ENCODE measurements around the gene MUC4.
"Not testable (repeated sequence)": the region's sequence is repeated elsewhere in the genome, so short reads cannot be mapped to it uniquely, and the experiment has no call there.

MUC4 gene

DNA sequence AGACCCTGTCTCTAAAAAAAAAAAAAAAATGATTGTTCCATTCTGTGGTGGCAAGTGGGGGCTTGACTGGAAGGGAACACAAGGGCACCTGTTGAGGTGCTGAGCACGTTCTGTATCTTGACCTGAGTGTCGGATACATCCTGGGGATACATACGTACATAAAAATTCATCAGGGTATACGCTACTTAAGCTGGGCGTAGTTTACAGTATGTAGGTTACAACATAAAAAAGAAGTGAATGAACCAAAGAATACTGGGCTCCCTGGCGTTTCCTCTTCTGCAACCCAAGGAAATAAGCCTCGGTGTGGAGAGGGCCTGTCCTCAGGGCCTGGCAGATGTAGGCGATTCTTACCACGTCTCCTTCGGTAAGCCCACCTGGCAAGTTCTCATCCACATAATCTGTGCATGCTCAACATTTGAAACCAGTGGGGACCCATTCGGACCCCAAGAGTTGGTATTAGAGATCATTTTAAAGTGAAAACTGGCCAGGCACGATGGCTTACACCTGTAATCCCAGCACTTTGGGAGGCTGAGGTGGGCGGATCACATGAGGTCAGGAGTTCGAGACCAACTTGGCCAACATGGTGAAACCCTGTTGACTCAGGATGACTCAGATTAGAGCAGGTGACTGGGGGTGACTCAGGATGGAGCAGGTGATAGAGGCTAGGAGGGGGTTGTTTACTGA is 96.0 kb downstream of the MUC4 start:
- peaks cover 14% of the 10 kb centered on the region for H3K27me3 ChIP-seq
- no peak overlapping the region for H3K27ac ChIP-seq
- no peaks in the 10 kb centered on the region for H3K9me3 ChIP-seq
- TF ChIP-seq, protein P1, sequence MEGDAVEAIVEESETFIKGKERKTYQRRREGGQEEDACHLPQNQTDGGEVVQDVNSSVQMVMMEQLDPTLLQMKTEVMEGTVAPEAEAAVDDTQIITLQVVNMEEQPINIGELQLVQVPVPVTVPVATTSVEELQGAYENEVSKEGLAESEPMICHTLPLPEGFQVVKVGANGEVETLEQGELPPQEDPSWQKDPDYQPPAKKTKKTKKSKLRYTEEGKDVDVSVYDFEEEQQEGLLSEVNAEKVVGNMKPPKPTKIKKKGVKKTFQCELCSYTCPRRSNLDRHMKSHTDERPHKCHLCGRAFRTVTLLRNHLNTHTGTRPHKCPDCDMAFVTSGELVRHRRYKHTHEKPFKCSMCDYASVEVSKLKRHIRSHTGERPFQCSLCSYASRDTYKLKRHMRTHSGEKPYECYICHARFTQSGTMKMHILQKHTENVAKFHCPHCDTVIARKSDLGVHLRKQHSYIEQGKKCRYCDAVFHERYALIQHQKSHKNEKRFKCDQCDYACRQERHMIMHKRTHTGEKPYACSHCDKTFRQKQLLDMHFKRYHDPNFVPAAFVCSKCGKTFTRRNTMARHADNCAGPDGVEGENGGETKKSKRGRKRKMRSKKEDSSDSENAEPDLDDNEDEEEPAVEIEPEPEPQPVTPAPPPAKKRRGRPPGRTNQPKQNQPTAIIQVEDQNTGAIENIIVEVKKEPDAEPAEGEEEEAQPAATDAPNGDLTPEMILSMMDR (IDR thresholded peaks at IDR 0.05): no peak
- H3K4me1 ChIP-seq (ENCODE audit: control insufficient read depth in 1 of 2, insufficient read depth in 1 of 2, low read depth in 1 of 2, low read length in 1 of 2): no peaks in the 10 kb centered on the region
- no peaks in the 10 kb centered on the region for H3K36me3 ChIP-seq
- H3K4me3 ChIP-seq (ENCODE audit: low read depth in 1 of 2, low read length in 1 of 2): no peak overlapping the region

DNA sequence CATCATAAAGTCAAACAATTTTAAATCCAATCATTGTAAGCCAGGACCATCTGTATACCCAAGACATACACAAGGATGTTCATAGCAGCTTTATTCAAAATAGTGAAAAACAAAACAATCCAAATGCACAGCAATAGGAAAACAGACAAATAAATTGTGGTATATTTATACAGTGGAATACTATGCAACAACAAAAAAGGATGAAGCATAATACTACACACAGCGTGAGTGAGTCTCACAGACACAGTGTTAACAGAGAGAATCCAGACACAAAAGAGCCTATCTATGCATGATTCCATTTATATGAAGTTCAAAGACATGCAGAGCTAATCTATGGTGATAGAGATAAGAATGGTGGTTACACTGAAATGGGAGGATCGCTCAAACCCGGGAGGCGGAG is 96.6 kb downstream of the MUC4 start:
- Histone ChIP-seq H3K4me3 (ENCODE audit: low read depth in 1 of 2, low read length in 1 of 2) (no peak overlapping the region), H3K27me3 (peaks cover 14% of the 10 kb centered on the region)
- TF ChIP-seq, protein P1 (IDR thresholded peaks at IDR 0.05): no peak

DNA sequence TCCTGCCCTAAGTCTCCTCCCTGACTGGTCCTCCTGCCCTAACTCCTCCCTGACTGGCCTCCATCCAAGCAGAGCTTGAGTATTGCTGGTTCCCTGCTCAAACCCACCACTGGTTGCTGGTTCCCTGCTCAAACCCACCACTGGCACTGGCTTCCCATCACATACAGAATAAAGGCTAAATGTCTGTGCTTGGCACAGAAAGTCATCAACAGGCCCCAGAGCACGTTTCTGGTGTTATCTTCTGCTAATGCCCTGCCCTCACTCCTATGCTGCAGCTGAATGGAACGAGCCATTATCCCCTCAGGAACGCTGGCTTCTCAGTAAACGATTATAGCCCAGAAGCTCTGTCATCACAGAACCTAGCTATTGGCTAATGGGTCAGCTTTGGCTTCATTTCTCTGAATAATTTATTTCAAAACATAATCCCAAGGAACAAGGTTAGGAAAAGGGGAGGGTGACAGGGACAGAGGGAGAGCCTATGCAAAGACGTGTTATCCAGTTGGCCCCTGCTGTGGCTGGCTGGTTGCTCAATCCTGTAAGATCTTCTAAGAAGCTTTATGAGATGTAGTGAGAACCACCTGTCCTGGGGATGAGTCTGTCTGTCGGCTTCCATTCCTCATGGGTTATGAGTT is 97.2 kb downstream of the MUC4 start:
- H3K27ac ChIP-seq: no peak overlapping the region
- H3K4me3 ChIP-seq (ENCODE audit: low read depth in 1 of 2, low read length in 1 of 2): no peak overlapping the region
- H3K4me1 ChIP-seq (ENCODE audit: control insufficient read depth in 1 of 2, insufficient read depth in 1 of 2, low read depth in 1 of 2, low read length in 1 of 2): no peaks in the 10 kb centered on the region
- H3K27me3 ChIP-seq: peaks cover 14% of the 10 kb centered on the region
- TF ChIP-seq, protein P1 (IDR thresholded peaks at IDR 0.05): no peak
- no peaks in the 10 kb centered on the region for H3K36me3 ChIP-seq
- H3K9me3 ChIP-seq: no peaks in the 10 kb centered on the region

More for the DNA sequence above, 96.6 kb downstream of the MUC4 start:
- H3K9me3 ChIP-seq: no peaks in the 10 kb centered on the region
- no peaks in the 10 kb centered on the region for H3K36me3 ChIP-seq
- no peak overlapping the region for H3K27ac ChIP-seq
- H3K4me1 ChIP-seq (ENCODE audit: control insufficient read depth in 1 of 2, insufficient read depth in 1 of 2, low read depth in 1 of 2, low read length in 1 of 2): no peaks in the 10 kb centered on the region

DNA sequence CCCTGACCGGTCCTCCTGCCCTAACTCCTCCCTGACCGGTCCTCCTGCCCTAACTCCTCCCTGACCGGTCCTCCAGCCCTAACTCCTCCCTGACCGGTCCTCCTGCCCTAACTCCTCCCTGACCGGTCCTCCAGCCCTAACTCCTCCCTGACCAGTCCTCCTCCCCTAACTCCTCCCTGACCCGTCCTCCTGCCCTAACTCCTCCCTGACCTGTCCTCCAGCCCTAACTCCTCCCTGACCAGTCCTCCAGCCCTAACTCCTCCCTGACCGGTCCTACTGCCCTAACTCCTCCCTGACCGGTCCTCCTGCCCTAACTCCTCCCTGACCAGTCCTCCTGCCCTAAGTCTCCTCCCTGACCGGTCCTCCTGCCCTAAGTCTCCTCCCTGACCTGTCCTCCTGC is 98.6 kb downstream of the MUC4 start:
- not testable (repeated sequence) for H3K27me3 ChIP-seq; H3K36me3 ChIP-seq; H3K9me3 ChIP-seq; H3K4me1 ChIP-seq (ENCODE audit: control insufficient read depth in 1 of 2, insufficient read depth in 1 of 2, low read depth in 1 of 2, low read length in 1 of 2); H3K27ac ChIP-seq; H3K4me3 ChIP-seq (ENCODE audit: low read depth in 1 of 2, low read length in 1 of 2)

DNA sequence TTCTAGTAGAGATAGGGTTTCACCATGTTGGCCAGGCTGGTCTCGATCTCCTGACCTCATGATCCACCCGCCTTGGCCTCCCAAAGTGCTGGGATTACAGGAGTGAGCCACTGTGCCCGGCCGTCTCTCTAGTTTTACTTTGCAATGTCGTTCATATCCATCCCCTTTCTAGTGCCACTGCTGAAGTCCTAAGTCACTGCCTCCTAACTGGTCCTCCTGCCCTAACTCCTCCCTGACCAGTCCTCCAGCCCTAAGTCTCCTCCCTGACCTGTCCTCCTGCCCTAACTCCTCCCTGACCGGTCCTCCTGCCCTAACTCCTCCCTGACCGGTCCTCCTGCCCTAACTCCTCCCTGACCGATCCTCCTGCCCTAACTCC is 99.2 kb downstream of the MUC4 start:
- H3K27ac ChIP-seq; H3K27me3 ChIP-seq; H3K9me3 ChIP-seq; H3K36me3 ChIP-seq; H3K4me3 ChIP-seq (ENCODE audit: low read depth in 1 of 2, low read length in 1 of 2); H3K4me1 ChIP-seq (ENCODE audit: control insufficient read depth in 1 of 2, insufficient read depth in 1 of 2, low read depth in 1 of 2, low read length in 1 of 2): not testable (repeated sequence)

DNA sequence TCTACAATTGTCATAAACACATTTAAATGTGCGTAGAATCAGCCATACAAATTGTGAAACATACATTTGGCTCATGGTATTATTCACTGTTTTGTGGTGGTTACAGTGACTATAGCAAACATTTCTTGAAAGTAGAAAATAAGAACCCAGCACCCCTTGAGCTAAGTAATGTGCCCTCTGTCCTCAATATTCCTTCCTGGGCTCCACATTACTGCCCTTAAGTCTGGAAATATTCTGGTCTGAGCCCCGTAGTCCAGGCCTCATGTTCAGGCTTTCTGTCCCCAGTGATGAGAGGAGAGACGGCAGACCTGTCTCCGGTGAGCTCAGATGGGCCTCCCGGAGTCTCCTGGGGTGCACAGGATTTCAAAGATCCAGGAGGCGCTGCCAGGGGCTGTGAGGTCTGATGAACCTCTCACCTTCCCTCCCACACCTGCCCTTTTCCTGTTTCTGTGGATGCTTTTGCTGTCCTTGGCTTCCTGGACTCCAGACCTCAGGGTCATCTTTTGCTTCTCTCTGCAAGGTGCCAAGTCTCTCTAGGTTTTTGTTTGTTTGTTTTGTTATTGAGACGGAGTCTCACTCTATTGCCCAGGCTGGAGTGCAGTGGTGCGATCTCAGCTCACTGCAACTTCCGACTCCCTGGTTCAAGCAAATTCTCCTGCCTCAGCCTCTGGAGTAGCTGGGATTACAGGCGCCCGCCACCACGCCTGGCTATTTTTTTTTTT is 99.8 kb downstream of the MUC4 start:
- H3K27ac ChIP-seq: no peak overlapping the region
- no peaks in the 10 kb centered on the region for H3K4me1 ChIP-seq (ENCODE audit: control insufficient read depth in 1 of 2, insufficient read depth in 1 of 2, low read depth in 1 of 2, low read length in 1 of 2)
- no peak overlapping the region for H3K4me3 ChIP-seq (ENCODE audit: low read depth in 1 of 2, low read length in 1 of 2)
- no peaks in the 10 kb centered on the region for H3K36me3 ChIP-seq
- TF ChIP-seq, protein P1 (IDR thresholded peaks at IDR 0.05): no peak
- H3K27me3 ChIP-seq: no peaks in the 10 kb centered on the region
- H3K9me3 ChIP-seq: no peaks in the 10 kb centered on the region

DNA sequence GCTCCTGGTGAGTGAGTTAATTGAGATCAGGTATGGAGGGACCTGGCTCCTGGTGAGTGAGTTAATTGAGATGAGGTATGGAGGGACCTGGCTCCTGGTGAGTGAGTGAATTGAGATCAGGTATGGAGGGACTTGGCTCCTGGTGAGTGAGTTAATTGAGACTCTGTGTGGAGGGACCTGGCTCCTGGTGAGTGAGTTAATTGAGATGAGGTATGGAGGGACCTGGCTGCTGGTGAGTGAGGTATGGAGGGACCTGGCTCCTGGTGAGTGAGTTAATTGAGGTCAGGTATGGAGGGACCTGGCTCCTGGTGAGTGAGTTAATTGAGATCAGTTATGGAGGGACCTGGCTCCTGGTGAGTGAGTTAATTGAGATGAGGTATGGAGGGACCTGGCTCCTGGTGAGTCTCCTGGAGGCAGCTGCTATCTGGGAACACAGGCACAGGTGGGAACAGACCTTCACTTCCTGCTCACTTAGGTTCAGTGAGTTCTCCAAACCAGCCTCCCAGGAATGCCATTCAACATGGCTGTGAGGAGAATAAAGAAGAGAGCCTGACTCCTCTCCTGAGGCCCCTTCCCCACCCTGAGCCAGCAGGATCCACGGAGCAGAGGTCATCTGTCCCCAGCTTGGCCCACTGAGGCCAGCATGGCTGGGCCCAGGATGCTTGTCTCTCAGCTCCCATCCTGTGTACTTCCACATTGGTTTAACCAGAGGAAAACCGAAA is 100.5 kb downstream of the MUC4 start:
- not testable (repeated sequence) for H3K36me3 ChIP-seq; H3K4me1 ChIP-seq (ENCODE audit: control insufficient read depth in 1 of 2, insufficient read depth in 1 of 2, low read depth in 1 of 2, low read length in 1 of 2); H3K4me3 ChIP-seq (ENCODE audit: low read depth in 1 of 2, low read length in 1 of 2); H3K27me3 ChIP-seq; H3K27ac ChIP-seq; H3K9me3 ChIP-seq

DNA sequence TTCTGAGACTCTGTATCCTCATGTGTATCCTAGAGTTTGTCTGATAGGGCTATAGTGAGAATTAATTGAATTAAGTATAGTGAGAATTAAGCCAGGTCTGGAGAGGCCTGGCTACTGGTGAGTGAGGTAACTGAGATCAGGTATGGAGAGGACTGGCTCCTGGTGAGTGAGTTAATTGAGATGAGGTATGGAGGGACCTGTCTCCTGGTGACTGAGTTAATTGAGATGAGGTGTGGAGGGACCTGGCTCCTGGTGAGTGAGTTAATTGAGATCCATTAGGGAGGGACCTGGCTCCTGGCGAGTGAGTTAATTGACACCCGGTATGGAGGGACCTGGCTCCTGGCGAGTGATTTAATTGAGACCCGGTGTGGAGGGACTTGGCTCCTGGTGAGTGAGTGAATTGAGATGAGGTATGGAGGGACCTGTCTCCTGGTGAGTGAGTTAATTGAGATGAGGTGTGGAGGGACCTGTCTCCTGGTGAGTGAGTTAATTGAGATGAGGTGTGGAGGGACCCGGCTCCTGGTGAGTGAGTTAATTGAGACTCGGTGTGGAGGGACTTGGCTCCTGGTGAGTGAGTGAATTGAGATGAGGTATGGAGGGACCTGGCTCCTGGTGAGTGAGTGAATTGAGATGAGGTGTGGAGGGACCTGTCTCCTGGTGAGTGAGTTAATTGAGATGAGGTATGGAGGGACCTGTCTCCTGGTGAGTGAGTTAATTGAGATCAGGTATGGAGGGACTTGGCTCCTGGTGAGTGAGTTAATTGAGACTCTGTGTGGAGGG is 101.4 kb downstream of the MUC4 start:
- H3K27me3 ChIP-seq; H3K4me3 ChIP-seq (ENCODE audit: low read depth in 1 of 2, low read length in 1 of 2); H3K9me3 ChIP-seq; H3K36me3 ChIP-seq; H3K27ac ChIP-seq; H3K4me1 ChIP-seq (ENCODE audit: control insufficient read depth in 1 of 2, insufficient read depth in 1 of 2, low read depth in 1 of 2, low read length in 1 of 2): not testable (repeated sequence)
